GF-D8 (cell line): Measurements from ENCODE around the gene ARFGAP1.
"Not testable (repeated sequence)": the region's sequence is repeated elsewhere in the genome, so short reads cannot be mapped to it uniquely, and the experiment has no call there.

Experiments
- DNase-seq: peaks from one replicate; lab custom pipeline; 2025; lab: John Stamatoyannopoulos, UW

The ARFGAP1 gene

DNA sequence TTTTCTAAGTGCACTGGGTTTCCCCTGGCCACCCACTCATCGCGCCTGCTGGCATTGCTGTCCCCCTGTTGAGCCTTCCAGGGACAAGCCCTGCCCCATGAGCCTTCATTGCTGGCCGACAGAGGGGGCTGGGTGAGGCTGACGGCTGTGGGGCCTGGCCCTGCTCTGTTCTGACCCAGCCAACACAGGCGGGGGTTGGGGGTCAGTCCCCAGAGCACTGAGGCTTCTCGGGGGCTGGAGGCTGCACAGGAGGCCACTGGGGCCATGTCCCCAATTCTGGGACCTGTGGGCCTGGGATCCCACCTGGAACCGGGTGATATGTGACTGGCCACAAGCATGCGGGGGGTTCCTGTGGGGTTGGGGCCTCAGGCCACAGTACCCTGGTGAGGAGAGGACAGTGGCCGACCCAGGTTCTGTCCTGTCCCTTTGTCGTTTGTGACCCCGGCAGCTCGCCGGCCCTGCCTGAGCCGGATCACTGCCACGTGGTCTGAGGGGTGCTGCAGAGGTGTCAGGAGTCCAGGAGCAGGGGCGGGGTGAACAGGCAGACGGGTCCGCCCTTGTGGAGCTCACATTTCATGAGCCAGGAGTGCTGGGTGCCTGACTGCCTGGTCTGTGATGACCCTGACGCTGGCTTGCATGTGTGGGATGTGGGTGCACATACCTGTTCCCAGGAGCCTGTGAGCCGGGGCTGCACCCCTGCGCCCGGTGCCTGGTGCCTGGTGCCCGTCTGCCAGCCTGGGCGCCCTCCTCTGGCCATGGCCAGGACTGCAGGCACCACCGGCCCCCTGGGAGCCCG is 18.3 kb downstream of the ARFGAP1 start:
- DNase-seq = no peak

DNA sequence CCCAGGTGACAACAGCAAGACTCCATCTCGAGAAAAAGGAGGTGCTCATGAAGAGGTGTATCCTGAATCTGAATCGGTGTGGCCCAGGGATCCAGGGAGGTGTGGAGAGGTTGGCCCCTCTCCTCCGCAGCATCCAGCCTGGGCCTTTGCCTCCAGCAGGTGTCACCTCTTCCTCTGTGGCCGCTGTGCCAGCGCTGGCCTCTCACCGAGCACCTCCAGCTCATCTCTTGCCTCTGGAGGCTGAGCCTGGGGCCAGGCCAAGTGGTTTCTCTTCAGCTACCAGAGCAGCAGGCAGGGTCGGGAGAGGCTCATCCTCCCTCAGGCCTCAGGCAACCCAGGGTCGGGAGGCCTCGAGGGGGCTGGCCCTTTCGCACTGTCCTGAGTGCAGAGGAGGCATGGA is 19.2 kb downstream of the ARFGAP1 start:
- no peak for DNase-seq

DNA sequence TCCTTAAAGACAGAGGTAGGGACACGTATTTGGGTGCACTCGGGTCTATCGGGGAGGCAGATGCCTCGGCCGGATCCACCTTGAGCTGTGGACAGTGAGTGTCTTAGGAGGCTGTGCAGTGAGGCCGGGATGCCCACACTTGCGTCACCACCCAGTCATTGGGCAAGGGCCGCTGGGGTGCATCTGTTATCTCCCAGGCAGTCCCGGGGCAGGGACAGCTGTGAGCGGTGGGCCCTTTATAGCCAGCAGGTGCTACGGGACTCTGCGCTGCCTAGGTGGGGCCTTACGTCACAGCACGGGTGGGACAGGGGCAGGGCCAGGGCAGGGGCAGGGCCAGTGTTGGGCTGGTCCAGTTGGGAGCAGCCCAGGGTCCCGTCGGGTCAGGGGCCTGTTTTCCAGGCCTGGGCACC is 19.7 kb downstream of the ARFGAP1 start:
- DNase-seq = no peak

DNA sequence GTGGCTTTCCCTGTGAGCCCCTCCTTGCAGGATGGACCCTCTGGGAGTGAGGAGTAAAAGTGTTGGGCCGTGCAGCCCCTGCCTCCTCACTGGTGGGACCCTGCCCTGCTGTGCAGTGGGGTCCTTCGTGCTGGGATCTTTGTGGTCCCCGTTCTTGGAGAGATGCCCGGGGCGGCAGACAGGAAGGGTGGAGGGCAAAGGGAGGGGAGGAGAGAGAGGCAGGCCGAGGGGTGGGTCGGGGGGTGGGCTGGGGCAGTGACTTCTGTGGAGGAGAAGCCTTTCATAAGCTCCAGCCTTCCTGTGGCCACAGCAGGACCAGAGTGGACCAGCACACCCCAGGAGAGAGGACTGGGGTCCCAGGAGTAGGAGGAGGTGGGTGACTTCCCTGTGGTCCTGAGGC is 20.3 kb downstream of the ARFGAP1 start, which contains the start of gene COL20A1:
COL20A1 (plus strand) TSS at position 283 of the 400 bp plus-strand sequence. CDS start 1,922 bp downstream, outside the sequence.
- no peak for DNase-seq

DNA sequence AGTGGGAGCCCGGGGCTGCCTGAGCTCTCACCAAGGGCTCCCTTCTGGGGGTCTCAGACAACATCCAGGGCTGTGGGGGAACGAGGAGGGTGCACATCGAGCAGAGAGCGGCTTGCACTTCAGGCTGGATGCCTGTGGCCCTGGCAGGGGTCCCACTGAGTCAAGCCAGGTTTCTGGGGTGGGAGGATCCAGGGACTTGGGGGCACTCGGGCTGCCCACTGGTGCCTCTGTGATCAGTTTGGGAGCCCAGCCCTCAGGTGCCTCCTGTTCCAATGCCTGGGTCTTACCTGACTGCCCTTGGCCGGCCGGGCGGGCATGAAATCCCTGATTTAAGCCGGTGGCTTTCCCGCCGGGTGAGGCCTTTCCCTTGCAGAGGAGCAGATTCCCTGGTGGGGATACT is 20.8 kb downstream of the ARFGAP1 start:
- DNase-seq = no peak

DNA sequence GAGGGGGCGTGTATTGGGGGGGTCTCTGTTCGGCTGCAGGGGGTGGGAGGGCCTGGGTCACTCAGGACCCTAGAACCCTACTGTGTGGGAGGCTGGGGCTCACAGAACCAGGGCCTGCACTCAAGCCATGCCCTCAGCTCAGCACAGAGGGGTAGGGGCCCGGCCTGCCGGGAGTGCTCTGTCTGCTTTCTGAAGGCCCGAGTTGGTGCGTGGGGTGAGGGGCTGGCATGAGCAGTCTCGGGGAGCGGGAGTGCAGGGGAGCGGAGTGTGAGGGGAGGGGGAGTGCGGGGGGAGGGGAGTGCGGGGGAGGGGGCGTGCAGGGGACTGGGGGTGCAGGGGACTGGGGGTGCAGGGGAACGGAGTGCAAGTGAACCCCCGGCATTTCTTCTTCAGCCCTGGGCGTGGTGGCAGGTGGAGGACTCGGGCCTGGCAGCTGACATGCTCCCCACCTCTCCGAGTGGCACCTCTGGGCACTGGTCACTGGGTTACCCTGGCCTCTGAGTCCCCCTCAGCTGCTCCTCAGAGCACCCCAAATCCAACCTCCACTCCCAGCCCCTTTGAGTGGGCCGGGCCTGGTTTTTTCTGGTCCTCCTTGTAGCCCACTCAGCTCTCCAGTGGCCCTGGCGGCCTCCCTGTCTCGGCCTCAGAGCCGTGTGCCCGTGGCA is 21.4 kb downstream of the ARFGAP1 start:
- DNase-seq = no peak

DNA sequence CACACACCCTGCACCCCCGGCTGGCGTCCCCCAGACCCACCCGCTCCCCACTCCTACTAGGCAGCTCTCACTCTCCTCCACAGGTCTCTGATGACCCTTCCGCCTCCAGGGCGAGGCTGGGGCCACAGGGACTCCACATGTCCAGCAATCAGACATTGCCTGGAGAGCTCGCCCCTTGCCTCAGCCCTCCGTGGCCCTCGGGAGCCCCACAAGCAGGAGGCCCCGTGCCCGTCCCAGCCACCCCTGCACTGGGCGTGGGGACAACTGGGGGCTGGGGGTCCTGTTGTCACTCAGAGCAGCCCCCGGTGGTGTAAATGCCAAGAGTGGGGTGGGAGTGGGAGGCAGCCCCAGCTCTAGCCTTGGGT is 21.9 kb downstream of the ARFGAP1 start:
- DNase-seq = no peak

DNA sequence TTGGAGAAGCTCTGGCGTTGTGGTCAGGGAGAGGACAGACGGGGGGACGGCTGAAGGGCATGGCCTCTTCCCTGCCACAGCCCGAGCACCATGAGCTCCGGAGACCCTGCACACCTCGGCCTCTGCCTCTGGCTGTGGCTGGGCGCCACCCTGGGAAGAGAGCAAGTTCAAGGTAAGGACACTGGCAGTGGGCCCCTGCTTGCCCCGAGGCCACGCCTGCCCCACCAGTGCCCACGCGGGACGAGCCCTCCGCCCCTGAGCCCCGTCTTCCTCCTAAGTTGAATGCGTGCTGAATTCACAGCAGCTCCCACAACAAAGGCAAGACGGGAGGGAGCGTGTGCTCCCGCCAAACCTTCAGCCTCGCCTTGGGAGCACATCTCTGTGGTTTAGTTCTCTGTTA is 22.4 kb downstream of the ARFGAP1 start:
- no peak for DNase-seq

DNA sequence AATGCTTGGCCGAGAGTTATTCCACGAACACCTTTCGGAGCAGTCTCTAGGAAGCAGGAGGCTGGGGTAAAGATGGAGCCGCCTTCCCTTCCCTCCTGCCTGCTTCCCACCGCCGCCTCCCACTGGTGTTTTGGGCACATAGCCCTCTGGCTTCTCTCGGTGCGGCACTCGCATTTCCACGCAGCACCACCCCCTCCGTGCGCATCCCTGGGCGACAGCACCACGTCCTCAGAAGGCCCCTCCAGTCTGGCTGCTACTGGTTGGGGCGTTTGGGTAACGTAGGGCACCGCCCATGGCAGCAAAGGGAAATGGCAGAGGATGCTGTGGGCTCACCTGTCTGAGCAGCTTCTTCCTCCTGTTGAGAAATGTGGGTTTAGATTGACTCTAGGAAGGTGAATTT is 22.8 kb downstream of the ARFGAP1 start:
- DNase-seq = no peak

DNA sequence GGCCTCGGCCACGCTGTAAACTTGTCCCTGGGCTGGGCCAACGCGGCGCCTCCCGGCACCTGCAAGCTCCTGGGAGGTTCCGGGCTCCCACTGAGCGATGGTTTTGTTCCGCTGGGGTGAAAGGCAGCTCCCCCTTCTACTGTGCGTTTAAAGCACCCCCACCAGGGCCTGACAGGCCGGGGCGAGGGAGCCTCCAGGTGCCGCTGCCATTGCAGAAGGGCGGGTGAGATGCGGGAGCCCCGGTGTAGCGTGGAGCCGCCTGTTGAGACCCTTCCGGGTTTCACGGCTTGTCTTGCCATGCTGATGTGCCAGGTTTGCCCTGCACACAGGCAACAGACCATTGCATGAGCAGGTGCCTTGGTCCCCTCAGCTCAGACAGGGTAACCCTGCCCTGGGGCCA is 23.2 kb downstream of the ARFGAP1 start:
- no peak for DNase-seq

DNA sequence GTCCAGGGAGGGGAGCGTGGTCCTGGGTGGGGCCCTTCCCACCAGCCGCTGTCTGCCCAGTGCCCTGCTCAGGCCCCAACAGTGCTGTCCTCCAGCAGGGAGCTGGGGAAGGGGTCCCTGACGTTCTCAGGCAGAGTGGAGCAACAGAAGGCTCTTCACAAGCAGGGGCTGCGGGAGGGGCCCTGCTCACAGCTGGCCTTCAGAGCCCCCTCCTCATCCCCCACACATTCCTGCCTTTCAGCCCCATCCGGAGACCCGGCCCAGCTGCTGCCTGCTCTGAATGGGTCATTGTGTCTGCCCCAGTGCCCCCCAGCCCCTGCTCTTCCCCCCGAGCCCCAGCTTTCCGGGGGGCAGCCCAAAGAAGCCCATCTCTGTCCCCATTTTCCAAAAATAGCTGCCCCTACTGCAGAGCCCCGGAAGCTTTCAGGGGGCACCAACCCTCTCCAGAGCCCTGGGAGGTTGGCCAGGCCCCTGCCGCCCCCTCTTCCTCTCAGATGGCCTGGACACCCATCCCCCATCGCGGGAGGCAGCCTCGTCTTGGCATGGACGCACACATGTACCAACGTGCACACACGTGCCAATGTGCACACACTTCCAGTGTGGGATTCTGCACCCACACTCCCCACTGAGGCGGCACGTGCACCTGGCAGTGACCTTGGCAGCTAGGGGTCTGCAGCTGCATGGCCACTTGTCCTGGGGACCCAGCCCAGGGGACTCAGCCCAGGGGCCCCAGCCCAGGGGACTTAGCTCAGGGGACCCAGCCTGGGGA is 24.1 kb downstream of the ARFGAP1 start:
- no peak for DNase-seq

DNA sequence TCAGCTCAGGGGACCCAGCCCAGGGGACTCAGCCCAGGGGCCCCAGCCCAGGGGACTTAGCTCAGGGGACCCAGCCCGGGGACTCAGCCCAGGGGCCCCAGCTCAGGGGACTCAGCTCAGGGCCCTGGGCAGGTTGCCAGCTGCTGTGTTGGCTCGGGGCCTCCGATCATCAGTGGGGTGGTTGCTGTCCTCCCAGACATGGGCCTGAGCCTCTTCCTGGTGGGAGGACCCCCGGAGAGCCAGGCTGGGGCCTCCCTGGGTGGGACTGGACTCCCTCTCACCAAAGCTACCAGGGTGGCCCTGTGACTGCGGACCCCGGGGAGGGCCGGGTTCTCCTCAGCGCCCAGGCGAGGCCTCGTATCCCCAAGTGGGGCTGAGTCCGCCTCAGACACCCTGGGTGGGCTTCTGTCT is 24.8 kb downstream of the ARFGAP1 start:
- DNase-seq = no peak

DNA sequence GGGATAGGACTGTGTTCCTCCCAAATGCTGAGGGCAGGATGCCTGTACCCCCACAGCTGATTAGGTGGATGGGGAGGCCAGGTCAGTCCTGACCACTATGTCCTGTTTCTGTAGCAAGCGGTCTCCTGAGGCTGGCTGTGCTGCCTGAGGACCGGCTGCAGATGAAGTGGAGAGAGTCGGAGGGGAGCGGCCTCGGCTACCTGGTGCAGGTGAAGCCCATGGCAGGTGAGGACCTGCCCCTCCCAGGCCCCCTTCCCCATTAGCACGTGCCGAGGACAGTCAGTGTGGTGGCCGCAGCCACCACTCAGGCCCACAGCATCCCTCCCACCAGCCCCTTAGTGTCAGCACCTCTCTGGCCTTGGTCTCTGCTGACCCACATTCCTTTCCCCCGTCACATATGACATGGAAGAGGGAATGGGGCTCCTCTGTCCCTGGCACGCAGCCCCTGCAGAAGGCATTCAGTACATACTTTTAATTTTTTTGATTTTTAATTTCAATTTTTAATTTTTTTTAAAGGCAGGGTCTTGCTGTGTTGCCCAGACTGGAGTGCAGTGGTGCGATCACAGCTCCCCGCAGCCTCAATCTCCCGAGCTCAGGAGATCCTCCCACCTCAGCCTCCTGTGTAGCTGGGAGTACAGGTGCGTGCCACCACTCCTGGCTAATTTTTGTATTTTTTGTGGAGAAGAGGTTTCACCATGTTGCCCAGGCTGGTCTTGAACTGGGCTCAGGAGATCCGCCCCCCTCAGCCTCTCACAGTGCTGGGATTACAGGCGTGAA is 25.4 kb downstream of the ARFGAP1 start:
- DNase-seq = no peak

DNA sequence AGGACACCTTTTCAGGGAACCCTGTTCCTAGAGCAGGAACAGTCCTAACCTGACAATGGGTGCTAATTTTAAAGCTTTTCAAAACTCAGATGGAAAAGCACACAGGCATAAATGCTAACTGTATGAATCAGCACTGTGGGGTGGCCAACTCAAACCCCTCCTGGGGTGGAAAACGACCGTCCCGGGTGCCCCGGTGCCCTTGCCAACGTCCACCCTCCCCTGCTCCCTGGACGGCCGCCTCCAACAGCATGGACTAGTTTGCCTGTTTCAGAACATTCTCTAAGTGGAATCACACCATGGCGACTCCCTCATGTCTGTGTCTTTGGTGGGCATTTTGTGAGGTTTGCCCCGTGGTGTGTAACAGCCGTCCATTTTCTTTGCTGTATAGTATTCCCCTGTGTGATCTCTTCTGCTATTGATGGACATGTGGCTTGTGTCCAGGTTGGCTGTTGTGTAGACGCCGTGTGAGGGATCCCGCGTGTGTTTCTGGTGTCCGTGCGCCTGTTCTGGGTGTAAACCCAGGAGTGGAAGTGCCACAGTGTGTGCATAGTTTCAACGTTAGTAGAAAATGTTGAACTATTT is 26.2 kb downstream of the ARFGAP1 start:
- no peak for DNase-seq

DNA sequence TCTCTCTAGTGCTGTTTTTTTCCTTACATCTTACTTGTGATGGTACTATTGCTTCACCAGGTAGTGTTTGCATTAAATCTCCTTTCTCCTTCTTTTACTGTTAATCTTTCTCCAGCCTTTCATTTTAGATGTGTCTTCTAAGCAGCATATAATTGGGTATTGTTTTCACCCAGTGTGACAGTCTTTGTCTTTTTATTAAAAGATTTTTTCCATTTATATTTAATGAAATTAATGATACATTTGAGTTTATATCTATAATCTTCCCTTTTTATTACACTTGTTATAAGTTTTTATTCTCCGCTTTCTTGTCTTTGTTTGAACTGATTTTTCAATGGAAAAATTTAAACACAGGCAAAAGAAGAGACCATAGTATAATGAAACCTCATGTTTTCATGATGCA is 29.1 kb downstream of the ARFGAP1 start:
- DNase-seq = no peak

DNA sequence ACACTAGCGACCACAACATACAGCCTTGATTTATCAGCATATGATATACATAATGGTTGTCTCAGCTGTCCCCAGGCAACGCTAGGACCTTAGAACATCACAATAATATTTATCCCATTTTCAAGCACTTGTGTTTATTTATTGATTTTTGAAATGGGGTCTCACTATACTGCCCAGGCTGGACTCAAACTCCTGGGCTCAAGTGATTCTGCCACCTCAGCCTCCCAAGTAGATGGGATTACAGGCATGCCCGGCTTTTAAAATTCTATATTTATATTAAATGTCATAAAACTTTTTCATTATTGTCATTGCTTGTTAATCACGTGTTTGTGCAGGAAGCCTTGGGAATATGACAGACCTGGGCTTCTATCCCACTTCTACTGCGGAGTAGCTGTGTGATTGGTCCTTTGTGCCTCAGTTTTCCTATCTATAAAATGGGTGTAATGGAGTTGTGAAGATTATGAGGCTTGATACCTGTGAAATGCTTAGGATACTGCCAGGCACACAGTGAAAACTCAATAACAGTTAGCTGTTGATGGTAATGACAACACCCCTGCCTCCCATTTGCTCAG is 30.6 kb downstream of the ARFGAP1 start:
- DNase-seq = no peak

DNA sequence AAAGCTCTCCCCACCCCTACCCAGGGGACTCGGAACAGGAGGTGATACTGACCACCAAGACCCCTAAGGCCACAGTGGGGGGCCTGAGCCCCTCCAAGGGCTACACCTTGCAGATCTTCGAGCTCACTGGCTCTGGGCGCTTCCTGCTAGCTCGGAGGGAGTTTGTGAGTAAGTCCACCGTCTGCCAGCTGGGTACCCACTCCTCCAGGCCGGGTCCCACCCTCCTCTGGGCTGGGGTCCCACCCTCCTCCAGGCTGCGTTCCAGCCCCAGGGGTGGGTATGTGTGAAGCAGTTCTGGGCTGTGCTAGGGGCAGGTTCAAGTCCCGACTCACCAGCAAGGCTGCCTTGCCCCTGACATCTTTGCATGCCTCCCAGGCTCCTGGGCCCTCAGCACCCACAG is 32.8 kb downstream of the ARFGAP1 start:
- no peak for DNase-seq

DNA sequence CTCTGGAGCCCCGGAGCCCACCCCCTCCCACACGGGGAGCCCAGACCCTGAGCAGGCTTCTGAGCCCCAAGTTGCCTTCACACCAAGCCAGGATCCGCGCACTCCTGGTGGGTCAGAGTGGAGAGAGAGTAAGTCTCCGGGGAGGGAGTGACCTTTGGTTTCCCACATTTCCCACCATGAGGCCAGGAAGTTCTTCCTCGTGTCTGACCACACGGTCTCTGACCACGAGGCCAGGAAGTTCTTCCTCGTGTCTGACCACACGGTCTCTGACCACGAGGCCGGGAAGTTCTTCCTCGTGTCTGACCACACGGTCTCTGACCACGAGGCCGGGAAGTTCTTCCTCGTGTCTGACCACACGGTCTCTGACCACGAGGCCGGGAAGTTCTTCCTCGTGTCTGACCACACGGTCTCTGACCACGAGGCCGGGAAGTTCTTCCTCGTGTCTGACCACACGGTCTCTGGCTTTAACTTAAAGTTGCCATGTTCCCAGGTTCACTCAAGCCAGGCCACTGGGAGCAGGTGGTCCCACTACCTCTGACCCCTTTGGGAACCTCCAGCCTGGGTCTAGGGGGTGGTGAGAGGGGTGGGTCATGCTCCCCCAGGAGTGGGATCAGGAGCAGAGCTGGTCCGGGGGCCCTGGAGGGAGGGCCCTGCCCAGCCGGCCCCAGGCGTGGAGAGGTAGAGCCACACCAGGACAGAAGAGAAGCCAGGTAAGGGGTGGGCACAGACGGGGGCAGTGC is 33.5 kb downstream of the ARFGAP1 start:
- DNase-seq = not testable (repeated sequence)

DNA sequence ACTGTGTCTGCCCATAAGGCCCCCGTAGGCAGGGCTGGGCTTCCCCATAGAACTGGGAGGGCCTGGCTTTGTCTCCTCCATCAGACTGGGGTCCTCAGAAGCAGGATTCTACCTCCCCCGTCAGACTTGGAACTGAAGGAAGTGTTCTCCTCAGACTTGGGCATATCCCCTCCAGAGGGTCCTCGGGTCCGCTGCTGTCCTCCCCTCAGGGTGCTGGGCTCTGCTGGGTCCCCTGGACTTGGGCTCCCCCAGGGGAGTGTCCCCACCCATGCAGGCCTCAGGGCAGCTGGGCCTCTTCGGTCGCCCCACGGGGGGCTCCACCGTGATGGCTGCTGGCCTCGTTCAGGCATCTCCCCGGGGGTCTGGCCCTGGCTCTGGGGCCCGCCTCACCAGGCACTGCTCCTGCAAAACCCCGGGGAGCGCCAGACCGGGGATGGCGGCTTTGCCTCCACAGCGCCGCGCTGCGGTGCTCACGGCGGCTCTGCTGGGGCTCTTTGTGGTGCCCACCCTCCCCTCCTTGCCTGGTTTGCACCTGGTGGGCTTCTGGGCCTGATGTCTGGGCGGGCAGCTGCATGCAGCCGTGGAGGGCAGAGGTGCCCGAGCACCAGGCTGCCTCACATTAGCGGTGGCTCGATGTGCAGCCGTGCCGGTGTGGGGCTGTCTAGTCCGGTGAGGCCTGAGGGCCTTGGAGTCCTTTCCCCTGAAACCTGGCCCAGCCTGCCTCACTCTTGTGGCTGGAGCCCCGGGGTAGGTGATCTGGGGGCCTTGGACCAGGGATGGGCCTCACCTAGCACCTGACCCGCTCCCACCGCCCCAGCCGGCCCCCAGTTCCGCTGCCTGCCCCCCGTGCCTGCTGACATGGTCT is 34.3 kb downstream of the ARFGAP1 start:
- no peak for DNase-seq
